GM19324 (cell line): ENCODE results near the gene CHMP1B.

Experiments used
- ATAC-seq: cut with Tn5 transposase; IDR thresholded peaks from one replicate; pipeline ENCODE4 v1.9.1; 2021; ENCODE audit warnings: mild to moderate bottlenecking, moderate library complexity; ENCODE audit not compliant: unreplicated experiment, low FRiP score

The CHMP1B gene

GRCh38 chr18:11851146-11851805 lies at the start of gene CHMP1B:
TSS of gene CHMP1B (plus strand) at chr18:11851413. CDS start at chr18:11851512, 99 bp downstream.
- ATAC-seq, result peak; percentile 99

- ATAC-seq, result no peak
Measured at GRCh38 chr18:11801573-11801972, 49.6 kb upstream of the CHMP1B start.

- ATAC-seq, result no peak
Measured at GRCh38 chr18:11802158-11802557, 49.1 kb upstream of the CHMP1B start.

GRCh38 chr18:11802586-11802985 lies 48.6 kb upstream of the CHMP1B start:
- no peak for ATAC-seq

GRCh38 chr18:11807233-11807632 lies 44.0 kb upstream of the CHMP1B start:
- ATAC-seq, result no peak

- no peak for ATAC-seq
Measured at GRCh38 chr18:11808001-11808855, 43.0 kb upstream of the CHMP1B start.

GRCh38 chr18:11809895-11810294 lies 41.3 kb upstream of the CHMP1B start:
- no peak for ATAC-seq

GRCh38 chr18:11810379-11810778 lies 40.8 kb upstream of the CHMP1B start:
- ATAC-seq, result no peak

- no peak for ATAC-seq
Measured at GRCh38 chr18:11811009-11811408, 40.2 kb upstream of the CHMP1B start.

GRCh38 chr18:11817229-11817628 lies 34.0 kb upstream of the CHMP1B start:
- ATAC-seq, result no peak

GRCh38 chr18:11818486-11819203 lies 32.6 kb upstream of the CHMP1B start:
- no peak for ATAC-seq

- ATAC-seq, result no peak
Measured at GRCh38 chr18:11819938-11820337, 31.3 kb upstream of the CHMP1B start.

- no peak for ATAC-seq
Measured at GRCh38 chr18:11820697-11821096, 30.5 kb upstream of the CHMP1B start.

GRCh38 chr18:11821208-11821607 lies 30.0 kb upstream of the CHMP1B start:
- no peak for ATAC-seq

- ATAC-seq, result no peak
Measured at GRCh38 chr18:11821643-11822237, 29.5 kb upstream of the CHMP1B start.

GRCh38 chr18:11823545-11823944 lies 27.7 kb upstream of the CHMP1B start:
- ATAC-seq, result no peak

GRCh38 chr18:11826836-11827235 lies 24.4 kb upstream of the CHMP1B start:
- ATAC-seq, result no peak

- ATAC-seq, result no peak
Measured at GRCh38 chr18:11828786-11829432, 22.3 kb upstream of the CHMP1B start.

- no peak for ATAC-seq
Measured at GRCh38 chr18:11830585-11830984, 20.6 kb upstream of the CHMP1B start.

- ATAC-seq, result no peak
Measured at GRCh38 chr18:11831921-11832320, 19.3 kb upstream of the CHMP1B start.
